ENCODE measurements around the gene ACSL5. TPM values are rescaled to one million over a fixed set of nuclear protein-coding genes. Genes with fewer than 3 reads are reported as not detected.

The ACSL5 gene
- total and polyA plus RNA-seq, 11 donors, result 4.0 to 23.8 (median 7.0) TPM

DNA sequence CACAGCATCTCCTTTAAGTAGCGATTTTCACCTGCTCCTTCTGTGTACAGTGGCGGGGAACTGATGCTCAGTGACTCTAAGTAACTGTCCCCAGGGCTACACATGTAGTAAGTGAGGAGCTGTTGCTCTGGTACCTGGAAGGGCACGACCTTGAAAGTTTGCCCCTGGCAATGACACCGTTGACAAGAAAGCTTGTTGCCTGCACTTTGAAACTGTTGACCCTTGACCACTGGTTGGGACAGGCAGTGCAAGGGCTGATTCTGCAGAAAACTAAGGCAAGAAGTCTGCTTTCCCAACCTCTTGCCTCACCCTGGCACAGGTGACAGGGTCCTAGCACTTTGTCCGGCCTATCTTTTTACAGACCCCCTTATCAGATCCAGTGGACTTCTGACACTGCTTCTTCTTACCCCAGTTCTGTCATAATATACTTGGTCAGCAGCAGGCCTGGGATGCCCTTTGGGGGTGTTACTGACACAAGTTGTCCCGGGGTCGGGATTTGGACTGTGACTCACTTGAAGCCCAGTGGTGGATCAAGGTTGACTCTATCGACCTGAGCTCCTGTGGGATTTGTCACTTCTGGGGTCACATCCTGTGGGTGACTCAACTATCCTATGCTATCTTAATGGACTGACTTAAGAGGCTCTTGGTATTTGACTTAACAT is 5.8 kb downstream of the ACSL5 start:
- no peaks in the 10 kb centered on the region for H3K36me3 ChIP-seq
- TF ChIP-seq CTCF (IDR thresholded peaks at IDR 0.05) (no peak), POLR2A (IDR thresholded peaks at IDR 0.05) (no peak)
- H3K4me1 ChIP-seq, result peaks cover 0 to 43% (median 10%) of the 10 kb centered on the region in 12 donors
- intact Hi-C loops (cut with DNase I), result no loop called here
- no peak overlapping the region for H3K4me3 ChIP-seq
- H3K27me3 ChIP-seq, result no peaks in the 10 kb centered on the region
- DNase-seq, result no peak
- no peak for ATAC-seq
- H3K9me3 ChIP-seq, result no peaks in the 10 kb centered on the region
- WGBS, 4 donors, result 84 to 88% (median 84%) methylated on average over 8 of the region's 8 CpGs
- H3K27ac ChIP-seq, result no peak overlapping the region

DNA sequence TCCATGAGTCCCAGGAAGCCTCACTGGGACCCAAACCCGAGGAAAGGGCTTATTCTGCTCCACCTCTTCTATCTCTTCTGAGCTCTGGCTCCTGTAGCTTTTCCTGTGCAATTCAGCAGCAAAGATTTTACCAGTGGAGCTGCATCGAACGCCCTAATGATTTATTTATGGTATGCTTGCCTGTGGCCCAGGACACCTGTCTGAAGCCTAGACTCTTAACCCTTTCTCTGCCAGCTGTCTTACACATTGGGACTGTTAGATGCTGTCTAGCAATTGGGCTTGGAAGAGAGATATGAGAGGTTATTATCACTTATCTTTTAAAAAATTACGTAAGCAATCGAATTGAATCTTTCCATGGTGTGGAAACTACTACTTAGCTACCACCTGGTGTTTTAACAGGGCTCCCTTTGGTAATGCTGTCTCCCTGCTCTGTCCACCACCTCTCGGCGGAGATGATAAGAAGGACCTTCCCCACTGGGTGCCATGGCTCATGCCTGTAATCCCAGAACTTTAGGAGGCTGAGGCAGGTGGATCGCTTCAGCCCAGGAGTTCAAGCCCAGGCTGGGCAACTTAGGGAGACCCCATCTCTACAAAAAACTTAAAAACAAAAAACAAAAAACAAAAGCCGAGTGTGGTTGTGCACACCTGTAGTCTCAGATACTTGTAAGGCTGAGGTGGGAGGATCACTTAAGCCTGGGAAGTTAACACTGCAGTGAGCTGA is 8.8 kb downstream of the ACSL5 start:
- Histone ChIP-seq H3K4me3 (no peak overlapping the region), H3K27me3 (no peaks in the 10 kb centered on the region), H3K4me1 (peaks cover 0 to 20% (median 0%) of the 10 kb centered on the region in 12 donors), H3K27ac (no peak overlapping the region), H3K9me3 (no peaks in the 10 kb centered on the region), H3K36me3 (no peaks in the 10 kb centered on the region)
- intact Hi-C loops (cut with DNase I), result no loop called here
- no peak for DNase-seq
- WGBS, 4 donors, result 57 to 69% (median 65%) methylated on average over 9 of the region's 9 CpGs
- TF ChIP-seq CTCF (IDR thresholded peaks at IDR 0.05), result no peak
- TF ChIP-seq POLR2A (IDR thresholded peaks at IDR 0.05), result no peak
- ATAC-seq, result no peak

DNA sequence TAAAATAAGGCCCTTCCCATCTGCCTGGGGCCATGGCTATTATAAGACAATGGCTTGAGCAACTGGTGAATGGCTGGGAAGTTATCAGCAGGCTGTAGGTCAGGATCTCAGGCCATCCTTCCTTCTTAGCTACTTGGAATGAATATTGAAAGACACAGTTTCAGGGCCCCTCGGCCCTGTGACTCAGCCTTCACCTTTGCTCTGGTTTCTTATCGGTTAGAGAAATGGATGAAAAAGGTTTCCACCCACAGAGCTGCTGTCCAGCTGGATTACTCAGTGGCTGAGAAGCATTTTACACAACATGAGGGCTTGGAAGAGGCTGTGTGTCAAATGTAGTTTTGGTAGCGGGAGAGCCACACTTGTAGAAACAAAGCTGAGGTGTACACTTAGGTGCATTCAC is 9.4 kb downstream of the ACSL5 start:
- no peaks in the 10 kb centered on the region for H3K27me3 ChIP-seq
- no peak for TF ChIP-seq CTCF (IDR thresholded peaks at IDR 0.05)
- TF ChIP-seq POLR2A (IDR thresholded peaks at IDR 0.05), result no peak
- no peak overlapping the region for H3K4me3 ChIP-seq
- H3K27ac ChIP-seq, result no peak overlapping the region
- ATAC-seq (peak in 2 of 4 donors; percentile 24 to 74), DNase-seq (no peak)
- no peaks in the 10 kb centered on the region for H3K36me3 ChIP-seq
- H3K4me1 ChIP-seq, result peaks cover 0 to 14% (median 0%) of the 10 kb centered on the region in 12 donors
- no peaks in the 10 kb centered on the region for H3K9me3 ChIP-seq
- 46 to 68% (median 53%) methylated on average over 3 of the region's 3 CpGs for WGBS, 4 donors
- intact Hi-C loops (cut with DNase I), result no loop called here

DNA sequence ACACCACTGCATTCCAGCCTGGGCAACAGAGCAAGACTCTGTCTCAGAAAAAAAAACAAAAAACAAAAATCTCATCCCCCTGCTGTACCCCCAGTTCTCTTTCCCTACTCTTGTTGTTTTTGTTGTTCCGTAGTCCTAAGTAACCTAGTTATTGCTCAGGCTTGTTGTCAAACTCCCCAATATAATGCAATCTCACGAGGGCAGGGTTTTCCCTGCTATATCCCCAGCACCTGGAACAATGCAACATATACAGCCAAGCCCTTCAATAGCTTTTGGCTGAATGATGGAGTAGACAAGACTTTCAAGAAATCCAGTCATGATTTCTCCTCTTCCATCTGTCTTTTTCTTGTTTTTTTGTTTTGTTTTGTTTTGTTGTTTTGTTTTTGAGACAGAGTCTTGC is 10.2 kb downstream of the ACSL5 start:
- H3K27ac ChIP-seq, result no peak overlapping the region
- no peaks in the 10 kb centered on the region for H3K9me3 ChIP-seq
- intact Hi-C loops (cut with DNase I), result no loop called here
- no peaks in the 10 kb centered on the region for H3K36me3 ChIP-seq
- no peak for ATAC-seq
- WGBS, 4 donors, result 82 to 94% (median 84%) methylated on average over 2 of the region's 2 CpGs
- H3K4me3 ChIP-seq, result no peak overlapping the region
- no peak for DNase-seq
- TF ChIP-seq POLR2A (IDR thresholded peaks at IDR 0.05) (no peak), CTCF (IDR thresholded peaks at IDR 0.05) (no peak)
- peaks cover 0 to 14% (median under 1%) of the 10 kb centered on the region in 12 donors for H3K4me1 ChIP-seq
- no peaks in the 10 kb centered on the region for H3K27me3 ChIP-seq
